GM21786 (cell line): Measurements from ENCODE around the gene SPRR2F.
"Not testable (repeated sequence)": the region's sequence is repeated elsewhere in the genome, so short reads cannot be mapped to it uniquely, and the experiment has no call there.

Experiments
- ATAC-seq: cut with Tn5 transposase; IDR thresholded peaks from one replicate; pipeline ENCODE4 v1.9.1; 2021; ENCODE audit not compliant: unreplicated experiment

The SPRR2F gene, protein sequence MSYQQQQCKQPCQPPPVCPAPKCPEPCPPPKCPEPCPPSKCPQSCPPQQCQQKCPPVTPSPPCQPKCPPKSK

DNA sequence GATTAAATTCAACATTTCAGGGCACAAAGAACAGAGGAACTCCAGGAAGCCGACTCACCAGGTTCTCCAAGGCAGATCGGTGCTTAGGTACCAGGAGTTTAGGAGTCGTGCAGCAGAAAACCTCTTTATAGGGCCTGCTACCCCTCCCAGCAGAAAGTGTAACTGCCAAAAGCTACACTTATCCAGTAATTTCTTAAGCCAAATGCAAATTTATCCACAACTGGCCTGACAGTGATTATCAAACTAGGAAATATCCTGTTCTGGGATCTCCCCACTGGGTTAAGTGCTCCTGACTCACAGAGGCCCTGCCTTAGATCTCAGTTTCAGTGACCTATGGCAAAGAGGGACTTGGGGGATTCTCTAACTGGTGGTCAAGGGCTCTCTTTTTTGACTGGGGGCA lies at the start of gene SPRR2F:
TSS of gene SPRR2F (minus strand) at position 101 of the 400 bp plus-strand sequence. CDS start 783 bp downstream, outside the sequence.
- ATAC-seq = no peak

DNA sequence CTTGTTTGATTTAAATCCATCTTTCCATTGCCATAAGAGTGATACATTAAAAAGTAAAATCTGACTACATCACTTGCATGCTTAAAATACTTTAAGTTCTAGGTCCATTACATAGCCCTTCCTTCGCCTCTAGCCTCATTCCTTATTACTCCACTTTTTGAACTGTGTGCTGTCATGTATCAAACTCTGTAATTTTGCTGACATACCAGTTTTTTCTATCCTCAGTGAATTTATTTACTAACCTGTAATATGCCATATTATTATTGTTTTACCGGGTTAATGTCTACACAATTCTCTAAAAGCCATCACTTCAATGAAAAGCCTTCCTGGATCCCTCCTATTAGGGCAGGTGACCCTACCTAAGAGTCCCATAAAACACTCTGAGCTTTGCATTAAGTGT lies 42.2 kb upstream of the SPRR2F start:
- no peak for ATAC-seq

DNA sequence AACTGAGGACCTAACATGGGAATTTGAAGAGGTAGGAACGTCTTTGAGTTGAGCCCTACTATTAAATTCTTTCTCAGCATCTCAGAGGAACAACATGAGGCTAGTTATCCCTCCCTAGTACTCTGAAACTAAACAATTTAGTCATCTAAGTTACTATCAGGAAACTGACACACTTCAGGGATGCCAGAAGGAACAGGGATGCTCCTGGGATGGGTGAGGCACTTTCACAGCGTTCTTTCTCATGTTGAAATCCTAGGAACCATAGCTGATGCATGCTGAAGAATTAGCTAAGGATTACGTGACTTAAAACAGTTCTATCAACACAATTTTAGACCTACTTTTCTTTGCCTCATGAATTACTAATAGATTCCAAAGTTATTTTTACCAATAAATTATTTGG lies 39.2 kb upstream of the SPRR2F start:
- ATAC-seq = no peak

DNA sequence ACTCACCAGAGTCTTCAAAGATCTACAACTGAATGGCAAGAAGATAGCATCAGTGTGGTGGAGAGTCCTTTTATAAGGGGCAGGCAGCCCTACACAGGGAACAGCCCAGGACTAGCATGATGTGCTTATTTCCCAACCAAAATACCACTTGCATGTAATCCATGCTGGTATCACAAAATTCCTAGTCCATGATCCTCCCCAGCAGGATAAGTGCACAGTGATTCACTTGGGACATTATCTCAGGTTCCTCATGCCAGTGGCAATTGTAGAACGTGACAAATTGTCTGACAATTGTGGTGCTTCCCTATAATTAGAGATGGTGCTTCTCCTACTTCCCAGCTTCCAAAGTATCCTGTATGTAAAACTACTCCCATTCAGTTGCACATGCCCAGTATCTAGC lies 37.5 kb upstream of the SPRR2F start, which contains the start of gene SPRR2G:
TSS of gene SPRR2G (minus strand) at position 45 of the 400 bp plus-strand sequence. CDS start 780 bp downstream, outside the sequence.
- no peak for ATAC-seq

DNA sequence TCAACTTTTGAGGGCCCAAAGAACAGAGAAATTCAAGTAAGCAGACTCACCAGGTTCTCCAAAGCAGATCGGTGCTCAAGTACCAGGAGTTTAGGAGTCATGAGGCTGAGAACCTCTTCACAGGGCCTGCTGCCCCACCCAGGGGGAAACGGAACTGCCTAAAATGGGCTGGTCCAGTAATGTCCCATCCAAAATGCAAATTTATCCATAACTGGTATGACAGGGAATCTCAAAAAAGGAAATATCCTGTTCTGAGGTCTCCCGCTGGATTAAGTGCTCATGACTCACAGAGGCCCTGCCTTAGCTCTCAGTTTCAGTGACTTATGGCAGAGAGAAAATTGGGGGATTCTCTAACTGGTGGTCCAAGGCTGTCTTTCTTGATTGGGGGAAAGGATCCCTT lies 28.1 kb upstream of the SPRR2F start:
- no peak for ATAC-seq

DNA sequence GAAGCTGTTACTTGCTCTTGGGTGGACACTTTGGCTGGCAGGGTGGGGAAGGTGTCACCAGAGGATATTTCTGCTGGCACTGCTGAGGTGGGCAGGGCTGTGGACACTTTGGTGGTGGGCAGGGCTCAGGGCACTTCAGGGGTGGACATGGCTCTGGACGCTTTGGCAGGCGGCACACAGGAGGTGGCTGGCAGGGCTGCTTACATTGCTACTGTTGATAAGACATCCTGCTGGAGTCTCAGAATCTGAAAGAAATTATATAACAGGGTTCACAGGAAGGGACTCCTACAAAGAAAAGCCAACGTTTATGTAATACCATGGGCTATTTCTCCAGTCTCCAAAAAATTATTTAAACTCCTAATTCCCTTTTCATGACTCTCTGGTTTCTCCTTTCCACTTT lies 27.2 kb upstream of the SPRR2F start:
- ATAC-seq = no peak

DNA sequence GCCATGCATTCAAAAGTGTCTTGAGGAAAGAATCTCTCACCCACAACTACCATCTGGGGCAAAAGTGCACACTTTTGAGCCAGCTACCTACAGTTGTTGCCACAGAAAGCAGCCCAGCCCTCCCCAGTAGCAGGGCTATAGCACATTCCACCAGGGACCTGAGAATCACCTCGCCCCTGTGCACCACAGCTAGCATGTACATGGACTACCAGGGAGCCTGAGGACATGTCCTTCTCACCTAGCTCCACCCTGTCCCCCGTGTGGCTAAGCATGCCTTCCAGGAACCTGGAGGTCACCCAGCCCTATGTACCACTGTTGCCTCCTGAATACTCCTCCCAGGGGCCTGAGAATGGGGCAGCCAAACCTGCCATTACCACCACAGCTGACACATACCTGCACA lies 20.4 kb upstream of the SPRR2F start:
- no peak for ATAC-seq

DNA sequence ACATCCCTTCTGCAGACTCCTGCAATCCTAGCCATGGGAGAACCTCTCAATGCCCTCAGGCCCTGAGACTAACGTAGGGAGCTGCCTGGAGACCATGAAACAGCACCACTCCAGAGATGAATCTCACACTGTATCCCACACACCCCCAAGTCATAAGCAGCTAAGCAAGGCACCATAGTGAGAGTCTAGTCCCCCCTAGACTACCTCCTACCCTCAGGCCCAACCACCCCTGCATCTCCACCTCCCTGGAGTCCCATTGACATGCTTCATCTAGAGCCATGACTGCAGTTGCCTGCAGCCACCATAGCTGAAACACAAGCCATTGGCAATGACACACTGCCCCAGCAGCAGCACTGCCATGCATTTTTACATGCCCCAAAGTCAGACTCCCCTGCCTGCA lies 20.0 kb upstream of the SPRR2F start:
- no peak for ATAC-seq

DNA sequence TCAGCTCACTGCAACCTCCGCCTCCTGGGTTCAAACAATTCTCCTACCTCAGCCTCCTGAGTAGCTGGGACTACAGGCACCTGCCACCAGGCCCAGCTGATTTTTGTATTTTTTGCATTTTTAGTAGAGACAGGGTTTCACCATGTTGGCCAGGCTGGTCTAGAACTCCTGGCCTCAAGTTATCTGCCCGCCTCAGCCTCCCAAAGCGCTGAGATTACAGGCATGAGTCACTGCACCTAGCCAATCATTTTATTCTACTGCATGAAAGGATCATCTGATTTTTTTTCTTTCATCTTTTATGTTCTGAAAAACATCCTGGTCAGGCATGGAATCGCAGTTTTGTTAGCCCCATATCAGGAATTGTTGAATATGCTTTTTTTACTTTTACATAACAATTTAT lies 15.4 kb upstream of the SPRR2F start:
- ATAC-seq = not testable (repeated sequence)

DNA sequence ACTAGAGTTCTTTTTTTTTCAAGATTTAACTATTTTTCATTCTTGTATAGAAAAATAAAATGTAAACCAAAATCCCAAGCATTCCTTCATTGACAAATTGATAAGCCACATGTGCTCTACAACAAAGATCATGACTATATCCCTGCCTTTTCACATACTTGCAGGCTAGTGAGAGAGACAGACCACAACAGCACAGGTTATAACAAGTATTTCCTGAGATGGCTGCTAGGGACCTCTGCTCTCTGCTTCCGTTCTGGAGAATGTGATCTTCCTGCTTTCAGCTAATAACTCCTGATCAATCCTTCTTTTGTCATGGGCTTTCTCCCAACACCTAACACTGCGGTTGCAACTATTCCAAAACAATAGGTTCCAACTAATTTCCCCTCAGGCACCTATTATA lies 14.0 kb upstream of the SPRR2F start:
- no peak for ATAC-seq

DNA sequence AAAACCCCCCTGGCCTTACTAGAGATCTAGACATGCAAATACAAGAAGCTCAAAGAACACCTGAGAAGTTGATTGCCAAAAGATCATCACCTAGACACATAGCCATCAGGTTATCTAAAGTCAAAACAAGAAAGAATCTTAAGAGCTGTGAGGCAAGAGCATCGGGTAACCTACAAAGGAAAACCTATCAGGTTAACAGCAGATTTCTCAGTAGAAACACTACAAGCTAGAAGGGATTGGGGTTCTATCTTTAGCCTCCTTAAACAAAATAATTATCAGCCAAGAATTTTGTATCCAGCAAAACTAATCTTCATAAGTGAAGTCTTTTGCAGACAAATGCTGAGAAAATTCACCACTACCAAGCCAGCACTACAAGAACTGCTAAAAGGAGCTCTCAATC lies 12.2 kb upstream of the SPRR2F start:
- no peak for ATAC-seq

DNA sequence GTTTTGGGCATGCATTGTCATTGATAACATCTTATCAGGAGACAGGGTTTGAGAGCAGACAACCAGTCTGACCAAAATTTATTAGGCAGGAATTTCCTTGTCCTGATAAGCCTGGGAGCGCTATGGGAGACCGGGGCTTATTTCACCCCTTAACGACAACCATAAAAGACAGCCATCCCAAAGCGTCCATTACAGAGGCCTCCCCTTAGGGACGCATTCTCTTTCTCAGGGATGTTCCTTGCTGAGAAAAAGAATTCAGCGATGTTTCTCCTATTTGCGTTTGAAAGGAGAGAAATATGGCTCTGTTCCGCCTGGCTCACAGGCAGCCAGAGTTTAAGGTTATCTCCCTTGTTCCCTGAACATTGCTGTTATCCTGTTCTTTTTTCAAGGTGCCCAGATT lies 10.5 kb upstream of the SPRR2F start:
- not testable (repeated sequence) for ATAC-seq

DNA sequence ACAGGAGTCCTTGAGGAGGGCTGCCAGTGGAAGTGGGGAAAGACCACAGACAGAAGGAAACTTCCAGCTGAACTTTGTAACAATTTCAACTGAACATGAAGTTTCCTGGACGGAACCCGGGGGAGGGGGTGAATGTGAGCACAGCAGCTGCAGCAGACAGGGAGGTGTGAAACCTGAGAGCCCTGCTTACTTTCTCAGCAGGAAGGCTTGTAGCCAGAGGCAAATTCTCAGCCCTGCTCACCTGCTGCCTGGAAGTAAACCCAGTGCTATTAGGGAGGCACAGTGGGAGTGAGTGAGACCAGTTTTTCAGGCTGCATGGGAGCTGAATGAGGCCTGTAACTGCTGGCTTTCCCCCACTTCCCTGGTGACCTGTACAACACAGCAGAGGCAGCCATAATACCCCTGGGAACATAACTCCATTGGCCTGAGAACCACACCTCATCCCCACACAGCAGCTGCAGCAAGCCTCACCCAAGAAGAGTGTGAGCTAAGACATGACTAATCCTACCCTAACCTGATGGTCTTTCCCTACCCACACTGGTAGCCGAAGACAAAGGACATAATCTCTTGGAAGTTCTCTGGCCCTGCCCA lies 9.6 kb upstream of the SPRR2F start:
- peak; percentile 42 for ATAC-seq

DNA sequence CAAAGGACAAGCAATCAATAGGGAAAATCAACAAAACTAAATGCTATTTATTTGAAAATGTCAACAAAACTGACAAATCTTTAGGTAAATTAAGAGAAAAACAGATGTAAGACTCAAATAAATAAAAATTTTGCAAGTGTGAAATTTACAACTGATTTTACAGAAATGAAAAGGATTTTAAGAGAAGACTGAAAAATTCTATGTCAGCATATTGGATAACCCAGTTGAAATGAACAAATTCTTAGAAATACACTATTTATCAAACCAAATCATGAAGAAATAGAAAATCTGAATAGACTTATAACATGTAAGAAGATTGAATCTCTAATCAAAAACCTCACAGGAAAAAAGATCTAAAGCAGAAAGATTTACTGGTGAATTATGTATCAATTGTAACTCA lies 7.6 kb upstream of the SPRR2F start:
- ATAC-seq = no peak

DNA sequence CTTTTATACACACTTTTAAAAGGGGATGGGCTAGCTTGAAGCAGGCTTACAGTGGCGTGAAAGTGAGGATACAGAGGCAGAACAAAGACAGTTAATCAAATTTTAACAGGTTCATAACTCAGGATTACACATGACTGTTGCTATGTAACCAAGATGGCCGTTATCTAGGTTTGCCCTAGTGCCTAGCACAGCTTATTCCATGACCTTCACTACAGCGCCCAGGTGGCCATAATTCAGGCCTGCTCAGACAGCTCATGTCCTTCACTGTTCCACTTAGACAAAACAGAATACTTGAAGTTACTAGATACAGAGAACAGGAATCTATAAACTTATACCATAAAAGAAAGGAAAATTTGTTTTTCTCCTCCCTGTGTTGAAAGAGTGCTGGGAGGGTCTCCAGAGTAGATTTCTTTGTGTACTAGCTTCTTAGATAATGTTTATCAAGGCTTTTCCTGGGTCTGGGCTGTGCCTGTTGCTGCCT lies 6.2 kb upstream of the SPRR2F start:
- ATAC-seq = no peak

DNA sequence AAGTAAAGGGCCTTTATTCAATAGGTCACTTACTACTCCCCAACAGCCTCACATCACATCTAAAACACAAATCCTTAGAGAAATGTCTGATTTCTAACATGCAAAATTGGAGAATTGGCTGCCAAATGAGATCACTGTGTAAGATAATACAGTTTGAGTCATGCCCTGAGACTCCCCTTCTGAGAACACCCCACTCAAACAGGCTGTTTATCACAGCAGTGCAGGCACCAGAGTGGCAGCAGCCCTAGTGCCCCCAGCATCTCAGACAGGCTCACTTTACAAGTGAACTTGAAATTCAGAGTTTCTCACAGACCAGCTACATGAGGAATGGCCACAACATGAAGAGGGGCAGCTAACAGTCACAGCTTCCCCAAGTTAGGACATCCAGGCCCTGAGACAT lies 1.9 kb upstream of the SPRR2F start:
- not testable (repeated sequence) for ATAC-seq

DNA sequence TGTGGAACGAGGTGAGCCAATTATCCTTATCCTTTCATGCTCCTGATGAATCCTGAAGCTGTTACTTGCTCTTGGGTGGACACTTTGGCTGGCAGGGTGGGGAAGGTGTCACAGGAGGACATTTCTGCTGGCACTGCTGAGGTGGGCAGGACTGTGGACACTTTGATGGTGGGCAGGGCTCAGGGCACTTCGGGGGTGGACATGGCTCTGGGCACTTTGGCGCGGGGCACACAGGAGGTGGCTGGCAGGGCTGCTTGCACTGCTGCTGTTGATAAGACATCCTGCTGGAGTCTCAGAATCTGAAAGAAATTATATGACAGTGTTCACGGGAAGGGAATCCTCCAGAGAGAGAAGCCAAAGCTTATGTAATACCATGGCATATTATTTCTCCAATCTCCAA lies 862 bp downstream of the SPRR2F start:
- ATAC-seq = not testable (repeated sequence)

DNA sequence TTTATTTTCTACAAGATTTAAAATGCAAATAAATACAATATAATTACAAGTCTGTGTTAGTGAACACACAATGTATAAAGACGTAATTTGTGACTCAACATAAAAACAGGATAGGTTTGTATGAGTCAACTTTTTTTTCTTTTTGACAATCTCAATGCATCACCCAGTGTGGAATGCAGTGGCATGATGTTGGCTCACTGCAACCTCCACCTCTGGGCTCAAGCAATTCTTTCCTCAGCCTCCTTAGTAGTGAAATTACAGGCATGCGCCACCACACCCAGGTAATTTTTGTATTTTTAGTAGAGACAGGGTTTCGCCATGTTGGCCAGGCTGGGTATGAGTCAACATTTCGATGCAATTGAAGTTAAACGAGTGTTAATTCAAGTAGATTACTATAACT lies 13.1 kb downstream of the SPRR2F start:
- ATAC-seq = no peak

DNA sequence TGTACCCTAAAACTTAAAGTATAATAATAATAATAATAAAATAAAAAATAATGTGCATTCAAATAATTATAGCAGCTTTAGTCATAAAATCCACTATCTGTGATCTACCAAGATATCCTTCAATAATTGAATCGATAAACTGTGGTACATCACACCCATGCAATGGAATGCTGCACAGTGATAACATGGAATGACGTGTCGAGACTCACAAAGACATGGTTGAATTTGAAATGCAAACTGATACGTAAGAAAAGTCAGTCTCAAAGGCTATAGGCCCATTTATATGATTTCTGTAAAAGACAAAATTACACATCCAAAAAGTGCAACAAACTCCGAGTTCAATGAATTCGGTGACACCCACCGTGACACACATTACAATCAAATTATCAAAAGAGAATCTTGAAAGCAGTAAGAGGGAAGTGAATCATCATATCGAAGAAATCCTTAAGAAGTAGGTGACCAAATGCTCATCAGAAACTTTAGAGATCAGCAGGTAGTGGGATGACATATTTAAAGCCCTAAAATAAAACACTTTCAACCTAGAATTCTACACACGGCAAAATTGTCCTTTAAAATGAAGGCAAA lies 13.8 kb downstream of the SPRR2F start:
- ATAC-seq = no peak

DNA sequence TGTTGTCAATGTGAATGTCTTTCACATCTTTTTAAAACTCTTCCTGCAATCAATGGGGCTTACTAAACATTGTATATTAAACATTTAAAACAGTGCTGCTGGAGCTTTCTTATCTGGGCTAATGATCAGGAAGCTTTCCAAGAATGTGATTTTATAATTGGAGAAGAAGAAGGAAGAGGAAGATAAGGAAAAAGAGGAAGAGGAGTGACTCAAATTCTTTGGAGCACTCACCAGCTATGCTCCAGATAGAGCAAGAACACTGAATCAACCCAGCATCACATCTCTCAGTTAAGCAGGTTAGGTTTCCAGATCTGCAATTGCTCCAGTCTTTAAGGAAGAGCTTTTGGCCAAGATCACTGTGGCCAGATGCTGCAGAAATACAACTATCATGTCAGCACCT lies 17.6 kb downstream of the SPRR2F start:
- no peak for ATAC-seq

DNA sequence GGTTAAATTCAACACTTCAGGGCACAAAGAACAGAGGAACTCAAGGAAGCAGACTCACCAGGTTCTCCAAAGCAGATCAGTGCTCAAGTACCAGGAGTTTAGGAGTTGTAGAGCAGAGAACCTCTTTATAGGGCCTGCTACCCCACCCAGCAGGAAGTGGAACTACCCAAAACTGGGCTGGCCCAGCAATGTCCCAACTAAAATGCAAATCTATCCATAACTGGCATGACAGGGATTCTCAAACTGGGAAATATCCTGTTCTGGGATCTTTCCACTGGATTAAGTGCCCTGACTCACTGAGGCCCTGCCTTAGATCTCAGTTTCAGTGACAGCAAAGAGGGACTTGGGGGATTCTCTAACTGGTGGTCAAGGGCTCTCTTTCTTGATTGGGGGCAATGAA lies 18.9 kb downstream of the SPRR2F start, which contains the start of gene SPRR2E:
TSS of gene SPRR2E (minus strand) at position 101 of the 400 bp plus-strand sequence. CDS start 775 bp downstream, outside the sequence.
- no peak for ATAC-seq

DNA sequence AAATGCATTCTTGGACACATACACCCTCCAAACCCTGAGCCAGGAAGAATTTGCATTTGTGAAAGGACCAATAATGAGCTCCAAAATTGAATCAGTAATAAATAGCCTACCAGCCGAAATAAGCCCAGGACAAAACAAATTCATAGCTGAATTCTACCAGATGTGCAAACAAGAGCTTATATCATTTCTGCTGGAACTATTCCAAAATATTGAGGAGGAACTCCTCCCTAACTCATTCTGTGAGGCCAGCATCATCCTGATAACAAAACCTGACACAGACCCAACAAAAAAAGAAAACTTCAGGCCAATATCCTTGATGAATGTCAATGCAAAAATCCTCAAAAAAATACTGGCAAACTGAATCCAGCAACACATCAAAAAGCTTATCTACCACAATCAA lies 25.7 kb downstream of the SPRR2F start:
- no peak for ATAC-seq

DNA sequence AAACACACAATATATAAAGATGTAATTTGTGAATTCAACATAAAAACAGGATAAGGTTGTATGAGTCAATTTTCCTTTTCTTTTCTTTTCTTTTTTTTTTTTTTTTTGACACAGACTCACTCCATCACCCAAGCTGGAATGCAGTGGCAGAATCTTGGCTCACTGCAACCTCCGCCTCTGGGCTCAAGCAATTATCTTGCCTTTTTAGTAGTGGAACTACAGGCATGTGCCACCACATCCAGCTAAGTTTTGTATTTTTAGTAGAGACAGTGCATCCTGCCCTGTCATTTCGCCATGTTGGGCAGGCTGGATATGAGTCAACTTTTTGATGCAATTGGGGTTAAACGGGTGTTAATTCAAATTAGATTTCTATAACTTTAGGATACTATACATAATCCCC lies 31.6 kb downstream of the SPRR2F start:
- ATAC-seq = no peak
